IMR-90 (cell line): Measurements from ENCODE around the gene P2RX3. TPM values are rescaled to one million over a fixed set of nuclear protein-coding genes. Genes with fewer than 3 reads are reported as not detected.
"Not testable (repeated sequence)": the region's sequence is repeated elsewhere in the genome, so short reads cannot be mapped to it uniquely, and the experiment has no call there.

ENCODE experiments used
- ATAC-seq: fragments of 200-7000 bp; cut with Tn5 transposase; 2 replicates; pipeline ENCODE4 v1.9.1; 2020; ENCODE audit warnings: low read depth, mild to moderate bottlenecking, moderate library complexity
- BruUV-seq: library from RNA; stranded (reverse); fragments of 400-500 nt; replicated peaks from 2 replicates; lab custom pipeline; 2021; lab: Mats Ljungman, UMichigan
- CTCF ChIA-PET: fragments of 300-600 bp; formaldehyde crosslinking; extraction: SDS; loops from one replicate; lab custom pipeline; 2021; ENCODE audit warnings: antibody characterized with exemption; lab: Yijun Ruan, JAX
- POLR2A ChIA-PET: fragments of 300-600 bp; sonication (Branson Sonifier 250); formaldehyde crosslinking; loops from one replicate; lab custom pipeline; 2022; ENCODE audit warnings: antibody characterized with exemption; ENCODE audit not compliant: unreplicated experiment; lab: Charles Lee
- DNase-seq: peaks from one replicate; pipeline ENCODE4 v3.0.0; 2013
- H2AFZ ChIP-seq: replicated peaks from 2 replicates; pipeline ENCODE3; 2013; ENCODE audit warnings: low read length, mild to moderate bottlenecking; ENCODE audit not compliant: poor library complexity
- H2AK5ac ChIP-seq: 2 replicates; pipeline ENCODE4 v1.6.1; 2013; ENCODE audit warnings: low read depth, low read length, inconsistent platforms
- H2AK9ac ChIP-seq: replicated peaks from 2 replicates; pipeline ENCODE3; 2013; ENCODE audit warnings: mild to moderate bottlenecking, low read depth, low read length, moderate library complexity; ENCODE audit not compliant: poor library complexity
- H2BK120ac ChIP-seq: 2 replicates; pipeline ENCODE4 v1.6.1; 2013; ENCODE audit warnings: low read depth, low read length, inconsistent platforms
- H2BK15ac ChIP-seq: 3 replicates; pipeline ENCODE4 v1.6.1; 2013; ENCODE audit warnings: low read depth, low read length, inconsistent platforms
- H2BK20ac ChIP-seq: 2 replicates; pipeline ENCODE4 v1.6.1; 2013; ENCODE audit warnings: low read depth, mild to moderate bottlenecking, inconsistent platforms, low read length, moderate library complexity
- H2BK5ac ChIP-seq: 2 replicates; pipeline ENCODE4 v1.6.1; 2013; ENCODE audit warnings: mild to moderate bottlenecking, low read depth, low read length, inconsistent platforms; ENCODE audit not compliant: poor library complexity, severe bottlenecking
- H3K14ac ChIP-seq: replicated peaks from 2 replicates; pipeline ENCODE4 v1.6.1; 2013; ENCODE audit warnings: low read depth, low read length, inconsistent platforms
- H3K18ac ChIP-seq: 2 replicates; pipeline ENCODE4 v1.6.1; 2013; ENCODE audit warnings: low read depth, low read length, control low read depth
- H3K23ac ChIP-seq: 2 replicates; pipeline ENCODE4 v1.6.1; 2013; ENCODE audit warnings: low read depth, low read length, inconsistent platforms
- H3K27ac ChIP-seq: 2 replicates; pipeline ENCODE4 v1.5.1; 2013; ENCODE audit warnings: mild to moderate bottlenecking, control low read depth, low read length; ENCODE audit not compliant: insufficient read depth
- H3K27me3 ChIP-seq: 2 replicates; pipeline ENCODE4 v1.6.1; 2013; ENCODE audit warnings: low read length; ENCODE audit not compliant: control insufficient read depth, insufficient read depth
- H3K36me3 ChIP-seq: 2 replicates; pipeline ENCODE4 v1.6.1; 2013; ENCODE audit warnings: low read length, mixed read lengths; ENCODE audit not compliant: control insufficient read depth, insufficient read depth
- H3K4ac ChIP-seq: 2 replicates; pipeline ENCODE4 v1.6.1; 2013; ENCODE audit warnings: low read depth, low read length, inconsistent platforms
- H3K4me1 ChIP-seq: 2 replicates; pipeline ENCODE4 v1.6.1; 2013; ENCODE audit warnings: low read length, mixed read lengths; ENCODE audit not compliant: control insufficient read depth, insufficient read depth
- H3K4me2 ChIP-seq: 2 replicates; pipeline ENCODE4 v1.6.1; 2013; ENCODE audit warnings: low read depth, mild to moderate bottlenecking, control low read depth, low read length, moderate library complexity
- H3K4me3 ChIP-seq: 2 replicates; pipeline ENCODE4 v1.5.1; 2013; ENCODE audit warnings: low read depth, mild to moderate bottlenecking, control low read depth, low read length, moderate library complexity; ENCODE audit not compliant: insufficient read depth
- H3K56ac ChIP-seq: 2 replicates; pipeline ENCODE4 v1.6.1; 2013; ENCODE audit warnings: low read length, inconsistent platforms; ENCODE audit not compliant: insufficient read depth; ENCODE audit errors: extremely low read depth
- H3K79me1 ChIP-seq, 2 experiments: 2 replicates each; pipeline ENCODE4 v1.6.1; 2013; ENCODE audit warnings: low read length in 2 of 2, inconsistent platforms in 1 of 2, low read depth in 1 of 2
- H3K9ac ChIP-seq: 2 replicates; pipeline ENCODE4 v1.6.1; 2013; ENCODE audit warnings: low read depth, low read length, control low read depth
- H3K9me1 ChIP-seq: 2 replicates; pipeline ENCODE4 v1.6.1; 2013; ENCODE audit warnings: low read length, inconsistent platforms; ENCODE audit not compliant: insufficient read depth
- H3K9me3 ChIP-seq: 2 replicates; pipeline ENCODE4 v1.6.1; 2013; ENCODE audit warnings: low read length; ENCODE audit not compliant: control insufficient read depth, insufficient read depth
- H4K20me1 ChIP-seq: 2 replicates; pipeline ENCODE4 v1.6.1; 2013; ENCODE audit warnings: low read length, inconsistent platforms; ENCODE audit not compliant: insufficient read depth
- H4K5ac ChIP-seq: 2 replicates; pipeline ENCODE4 v1.6.1; 2013; ENCODE audit warnings: mild to moderate bottlenecking, low read depth, low read length, control low read depth
- H4K8ac ChIP-seq, 2 experiments: 2 replicates each; pipeline ENCODE4 v1.6.1; 2013; ENCODE audit warnings: low read depth in 2 of 2, low read length in 2 of 2, control low read depth in 1 of 2, inconsistent platforms in 1 of 2
- H4K91ac ChIP-seq: 2 replicates; pipeline ENCODE4 v1.6.1; 2013; ENCODE audit warnings: low read depth, low read length, inconsistent platforms; ENCODE audit not compliant: insufficient read depth
- MAZ ChIP-seq: IDR thresholded peaks from 2 replicates; pipeline ENCODE4 v1.6.1; 2012; ENCODE audit warnings: low read depth, mild to moderate bottlenecking, low read length, improper control_type of control experiment, moderate library complexity, borderline replicate concordance
- WGBS, 2 experiments: methylation state at CpG; one replicate each; pipeline versions ENCODE4 v1.1.5 to v1.1.7; 2013; ENCODE audit warnings: missing lambda C conversion rate in 2 of 2; ENCODE audit not compliant: insufficient read length in 1 of 2; ENCODE audit errors: extremely low coverage in 2 of 2; 5-methylcytosine and 5-hydroxymethylcytosine counted together
- dilution Hi-C: fragments of 300-500 bp; cut with HindIII; formaldehyde crosslinking; loops from one replicate; pipeline ENCODE4 v1.14.3; 2018; ENCODE audit warnings: low sequenced_read_pairs; ENCODE audit not compliant: unreplicated experiment
- in situ Hi-C: fragments of 300-500 bp; cut with MboI; formaldehyde crosslinking; loops from 3 replicates; pipeline ENCODE4 v1.14.3; 2019; ENCODE audit warnings: low sequenced_read_pairs, inconsistent platforms, mixed read lengths
- intact Hi-C: fragments of 100-400 bp; cut with micrococcal nuclease; formaldehyde crosslinking; loops from 2 replicates; pipeline ENCODE4 v1.10.0; 2022
- polyA plus RNA-seq, 3 experiments: library from polyadenylated mRNA; depleted of rRNA; stranded (reverse); fragments of >200 nt; gene quantifications; 2 replicates each; pipeline ENCODE4 v1.2.3, GENCODE V29; 2012; ENCODE audit warnings: low replicate concordance in 1 of 3
- total RNA-seq: library from RNA; depleted of rRNA; stranded (reverse); fragments of >200 nt; gene quantifications from 2 replicates; pipeline ENCODE4 v1.2.3, GENCODE V29; 2012

P2RX3 gene
- total and polyA plus RNA-seq, 2 of the 4 experiments (the other 2 are of a cell fraction): not detected

DNA sequence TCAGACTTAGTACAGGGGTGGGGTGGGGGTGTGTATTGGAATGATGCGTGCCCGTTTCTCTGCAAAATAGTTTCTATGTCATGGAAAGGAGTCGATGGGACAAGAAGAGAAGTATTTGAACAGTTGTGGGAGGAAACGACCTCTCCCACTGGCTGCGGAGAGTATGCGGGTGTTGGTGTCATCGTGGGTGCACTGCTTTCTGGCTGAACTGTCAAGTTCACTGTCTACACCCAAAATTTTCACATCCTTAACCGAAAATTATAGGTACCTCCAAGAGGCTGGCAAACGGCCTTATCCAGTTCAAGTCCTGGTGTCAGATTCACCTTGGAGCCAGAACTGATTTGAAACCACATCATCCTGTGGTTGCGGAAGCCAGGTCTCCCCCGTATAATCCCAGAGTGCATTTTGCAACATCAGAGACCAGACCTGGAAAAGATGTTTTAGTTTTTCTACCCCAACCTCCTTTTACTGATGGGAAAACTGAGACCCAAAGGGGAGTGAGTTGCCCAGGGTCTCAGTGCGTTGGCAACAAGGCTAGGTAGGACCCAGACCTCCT is 2.0 kb upstream of the P2RX3 start (continued):
- no peak for TF ChIP-seq MAZ

GRCh38 chr11:57336856-57337255 is 1.3 kb upstream of the P2RX3 start:
- H3K56ac ChIP-seq, H2BK20ac ChIP-seq, dilution Hi-C loops, H3K23ac ChIP-seq, H3K4me3 ChIP-seq, H2AK9ac ChIP-seq, H3K18ac ChIP-seq, POLR2A ChIA-PET, BruUV-seq, H3K4me2 ChIP-seq, H2BK15ac ChIP-seq, H2AFZ ChIP-seq, H3K27ac ChIP-seq, in situ Hi-C loops, H3K4ac ChIP-seq, DNase-seq, ATAC-seq, H2BK5ac ChIP-seq, H4K5ac ChIP-seq, H4K91ac ChIP-seq, H3K9ac ChIP-seq, H4K20me1 ChIP-seq, H3K4me1 ChIP-seq, H3K9me3 ChIP-seq, H3K14ac ChIP-seq, H2BK120ac ChIP-seq, H2AK5ac ChIP-seq, intact Hi-C loops: not testable (repeated sequence)
- peak overlapping the region; percentile 85 to 99; a peak in 3 of 4 replicates for H4K8ac ChIP-seq
- H3K27me3 ChIP-seq: peaks cover 31% of the 10 kb centered on the region
- peaks cover 14% of the 10 kb centered on the region for H3K9me1 ChIP-seq
- H3K36me3 ChIP-seq: peaks cover 19% of the 10 kb centered on the region
- peaks cover 31 to 43% of the 10 kb centered on the region in 2 experiments for H3K79me1 ChIP-seq
- 90% methylated on average over 2 of the region's 6 CpGs; no CpG with 5 or more reads in 1 of the 2 experiments for WGBS, 2 experiments
- CTCF ChIA-PET: interaction anchor here (2.4 kb wide), 1 partner anchor 9 kb away, joined by 10 read pairs; no protein-coding TSS in a partner anchor
